ENCODE data around the gene NIPAL3. TPM values are rescaled to one million over a fixed set of nuclear protein-coding genes. Genes with fewer than 3 reads are reported as not detected.
"Not testable (repeated sequence)": the region's sequence is repeated elsewhere in the genome, so short reads cannot be mapped to it uniquely, and the experiment has no call there.

NIPAL3 gene
- total RNA-seq, 1 donor from 2014 or later: 26.3 TPM

DNA sequence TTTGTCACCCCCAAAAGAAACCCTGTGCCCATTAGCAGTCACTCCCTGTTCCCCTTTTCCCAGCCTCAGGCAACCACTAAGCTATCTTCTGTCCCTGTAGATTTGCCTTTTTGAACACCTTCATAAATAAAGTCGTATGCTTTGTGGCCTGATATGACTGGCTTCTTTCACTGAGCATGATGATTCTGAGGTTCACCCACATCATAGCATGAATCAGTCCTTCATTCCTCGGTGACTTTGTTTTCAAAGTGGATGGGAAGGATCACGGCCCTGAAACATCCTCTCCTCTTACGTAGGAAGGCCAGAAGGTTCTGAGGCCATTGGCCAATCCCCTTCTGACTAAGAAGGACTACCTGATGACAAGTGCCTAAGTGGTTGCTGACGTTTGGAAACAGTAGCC, 39.1 kb downstream of the NIPAL3 start:
- no peak for DNase-seq (ENCODE audit: extremely low read depth, low read depth, low spot score)

DNA sequence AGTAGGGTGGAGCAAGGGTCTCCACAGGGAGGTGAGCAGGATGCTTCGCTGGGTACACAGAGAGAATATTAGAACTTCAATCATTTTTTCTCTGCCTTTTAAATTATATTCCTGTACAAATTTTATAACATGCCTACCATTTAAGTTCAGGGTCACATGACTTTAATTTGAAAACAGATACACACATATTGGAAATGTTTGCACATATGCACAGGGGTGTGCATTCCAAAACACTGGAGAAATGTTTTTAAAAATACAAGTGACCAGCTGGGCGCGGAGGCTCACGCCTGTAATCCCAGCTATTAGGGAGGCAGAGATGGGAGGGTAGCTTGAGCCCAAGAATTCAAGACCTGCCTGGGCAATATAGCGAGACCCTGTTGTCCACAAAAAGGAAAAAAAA, 39.7 kb downstream of the NIPAL3 start:
- DNase-seq (ENCODE audit: extremely low read depth, low read depth, low spot score): no peak

DNA sequence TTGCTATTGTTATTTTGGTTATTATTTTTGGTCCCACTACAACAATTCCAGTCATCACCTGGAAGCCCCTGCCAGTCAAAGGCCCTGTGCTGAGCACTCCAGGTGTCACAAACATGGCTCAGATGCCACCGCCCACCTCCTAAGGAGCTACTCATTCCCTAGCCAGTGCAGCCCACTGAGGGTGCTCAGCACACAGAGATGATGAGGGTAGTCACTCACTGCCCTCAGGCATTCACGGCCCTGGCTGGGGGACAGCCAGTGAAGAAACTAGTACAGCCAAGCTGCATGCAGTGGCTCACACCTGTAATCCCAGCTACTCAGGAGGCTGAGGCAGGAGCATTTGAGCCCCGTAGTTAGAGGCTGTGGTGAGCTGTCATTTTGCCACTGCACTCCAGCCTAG, 42.3 kb downstream of the NIPAL3 start:
- DNase-seq (ENCODE audit: extremely low read depth, low read depth, low spot score): no peak

DNA sequence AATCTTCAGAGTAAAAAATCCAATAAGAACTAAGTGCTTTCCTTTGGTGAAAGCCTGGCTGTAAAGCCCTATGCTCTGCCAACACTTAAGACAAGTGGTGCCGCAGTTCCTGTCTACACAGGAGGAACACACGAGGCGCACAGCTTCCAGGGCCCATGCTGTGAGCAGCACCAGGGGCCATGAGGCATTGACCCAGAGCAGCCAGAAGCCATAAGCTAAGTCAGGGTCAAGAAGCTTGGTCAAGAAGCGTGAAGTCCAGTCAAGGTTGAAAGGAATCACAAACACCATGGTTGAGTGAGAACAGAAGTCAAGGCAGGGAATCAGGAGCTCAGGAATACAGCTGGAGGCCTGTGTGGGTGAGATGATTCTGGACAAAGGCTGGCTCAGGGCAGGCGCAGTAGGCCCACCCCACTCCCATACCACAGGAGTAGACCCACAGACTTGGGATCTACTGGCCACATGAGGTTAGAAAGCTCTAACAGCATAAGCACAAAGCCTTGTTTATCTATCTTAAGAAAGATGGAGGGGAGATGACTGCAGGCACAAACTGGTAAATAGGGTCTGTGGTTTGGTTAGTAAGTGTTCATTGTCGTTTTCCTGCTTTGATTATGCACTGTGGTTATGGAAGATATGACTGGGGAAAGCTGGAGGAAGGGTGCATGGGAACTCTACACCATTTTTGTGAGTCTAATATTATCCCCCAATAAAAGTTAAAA, 44.1 kb downstream of the NIPAL3 start:
- no peak for DNase-seq (ENCODE audit: extremely low read depth, low read depth, low spot score)

DNA sequence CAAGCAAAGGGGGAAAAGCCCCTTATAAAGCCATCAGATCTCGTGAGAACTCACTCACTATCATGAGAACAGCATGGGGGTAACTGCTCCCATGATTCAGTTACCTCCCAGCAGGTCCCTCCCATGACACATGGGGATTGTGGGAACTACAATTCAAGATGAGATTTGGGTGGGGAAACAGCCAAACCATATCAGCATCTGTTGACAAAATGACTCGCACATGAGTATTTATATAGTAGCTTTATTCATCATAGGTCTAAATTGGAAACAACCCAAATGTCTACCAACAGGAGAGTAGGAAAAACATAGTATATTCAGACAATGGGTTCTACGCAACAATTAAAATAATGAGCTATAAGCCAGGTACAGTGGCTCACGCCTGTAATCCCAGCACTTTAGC, 46.5 kb downstream of the NIPAL3 start:
- DNase-seq (ENCODE audit: extremely low read depth, low read depth, low spot score): not testable (repeated sequence)

DNA sequence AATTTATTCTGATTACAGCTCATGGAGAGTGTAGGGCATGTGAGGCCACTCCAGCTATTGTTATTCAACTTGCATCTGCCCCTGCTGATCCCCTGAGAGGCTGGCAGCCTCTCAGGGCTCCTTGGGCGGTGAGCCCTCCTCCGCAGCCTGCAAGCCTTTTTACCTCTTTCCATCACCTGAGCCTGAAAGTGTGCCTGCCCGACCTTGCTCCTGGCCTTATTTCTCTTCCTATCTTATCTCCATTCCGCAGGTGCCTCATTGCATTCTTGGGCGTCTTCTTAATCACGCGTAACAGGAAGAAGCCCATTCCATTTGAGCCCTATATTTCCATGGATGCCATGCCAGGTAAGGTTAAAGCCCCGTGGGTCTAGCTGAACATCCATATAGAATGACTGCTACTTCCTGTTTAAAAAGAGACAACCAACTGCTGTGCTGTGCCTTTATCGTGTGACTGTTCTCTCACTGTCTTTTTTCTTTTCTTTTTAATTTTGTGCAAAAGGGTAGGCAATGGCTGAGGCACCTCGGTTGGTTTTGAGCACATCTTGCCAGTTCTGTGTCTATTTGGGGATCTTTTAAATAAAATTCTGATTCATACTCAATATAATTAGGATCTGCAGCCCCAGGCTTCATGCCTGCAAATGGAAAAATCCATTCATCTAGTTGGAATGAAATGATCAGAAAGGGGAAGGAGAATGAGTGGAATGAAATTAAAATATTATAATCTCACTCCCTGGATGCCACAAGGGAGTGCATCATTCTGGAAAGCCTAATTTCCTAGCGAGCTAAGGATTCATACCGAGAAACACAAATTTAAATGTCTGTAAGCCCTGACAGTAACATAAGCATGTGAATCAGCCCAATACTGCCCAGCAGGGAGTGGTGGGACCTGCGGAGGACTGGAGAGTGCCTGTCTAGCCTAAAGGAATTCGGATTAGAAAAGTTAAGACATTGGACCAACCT, 48.5 kb downstream of the NIPAL3 start:
- DNase-seq (ENCODE audit: extremely low read depth, low read depth, low spot score): no peak

DNA sequence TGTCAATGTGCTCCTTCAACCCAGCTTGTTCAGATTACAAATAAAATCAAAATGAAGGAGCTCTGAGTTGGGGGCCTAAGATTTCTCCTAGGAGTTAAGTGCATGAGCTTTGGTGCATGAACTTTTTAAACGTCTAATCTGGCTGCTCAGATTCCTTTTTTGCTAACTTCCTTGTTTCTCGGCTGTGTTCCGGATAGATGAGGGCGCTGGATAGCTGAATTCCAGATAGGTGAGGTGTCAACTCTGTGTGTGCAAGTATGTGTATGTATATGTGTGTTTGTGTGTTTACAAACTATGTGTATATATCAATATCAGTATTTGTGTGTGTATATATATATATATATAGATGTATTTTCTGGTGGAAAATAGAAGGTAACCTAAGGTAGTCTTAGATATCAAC, 49.5 kb downstream of the NIPAL3 start:
- no peak for DNase-seq (ENCODE audit: extremely low read depth, low read depth, low spot score)

DNA sequence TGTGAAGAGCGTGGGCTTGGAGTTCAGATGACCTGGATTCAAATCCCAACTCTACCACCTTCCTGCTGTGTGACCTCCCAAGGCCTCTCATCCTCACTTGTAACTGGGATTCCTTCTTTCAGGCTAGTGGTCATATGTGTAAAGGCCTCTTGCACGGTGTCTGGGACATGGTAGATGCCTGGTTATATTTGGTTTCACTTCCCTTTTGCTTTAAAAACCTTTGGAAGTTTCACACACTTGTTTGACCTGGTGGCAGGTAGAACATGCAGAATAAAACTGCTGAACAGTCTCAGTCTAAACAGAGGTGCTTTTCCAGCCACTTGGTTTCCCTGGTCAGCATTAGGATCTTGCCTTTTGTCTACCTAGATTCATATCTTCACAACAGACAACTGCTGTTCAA, 50.0 kb downstream of the NIPAL3 start:
- DNase-seq (ENCODE audit: extremely low read depth, low read depth, low spot score): no peak

DNA sequence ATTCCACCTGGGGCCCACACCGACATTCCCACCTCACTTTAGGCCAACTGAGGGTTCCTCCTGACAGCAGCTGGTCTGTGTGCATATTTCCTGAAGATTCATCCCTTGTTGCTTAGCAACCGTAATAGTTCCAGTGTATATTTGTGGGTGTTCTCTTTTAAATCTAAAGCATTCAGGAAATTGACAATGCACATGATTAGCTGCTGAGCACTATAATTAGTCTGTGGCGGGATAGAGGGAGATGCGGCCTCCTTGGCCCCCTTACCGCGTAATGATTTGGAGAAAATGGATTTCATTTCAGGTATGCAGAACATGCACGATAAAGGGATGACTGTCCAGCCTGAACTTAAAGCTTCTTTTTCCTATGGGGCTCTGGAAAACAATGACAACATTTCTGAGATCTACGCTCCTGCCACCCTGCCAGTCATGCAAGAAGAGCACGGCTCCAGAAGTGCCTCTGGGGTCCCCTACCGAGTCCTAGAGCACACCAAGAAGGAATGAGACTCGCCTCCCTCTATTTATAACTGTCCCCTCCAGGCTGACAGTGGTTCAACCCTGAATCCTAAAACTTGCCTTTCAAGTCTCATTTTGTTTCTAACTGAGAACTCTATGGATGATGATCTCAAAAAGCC, 53.2 kb downstream of the NIPAL3 start:
- no peak for DNase-seq (ENCODE audit: extremely low read depth, low read depth, low spot score)

DNA sequence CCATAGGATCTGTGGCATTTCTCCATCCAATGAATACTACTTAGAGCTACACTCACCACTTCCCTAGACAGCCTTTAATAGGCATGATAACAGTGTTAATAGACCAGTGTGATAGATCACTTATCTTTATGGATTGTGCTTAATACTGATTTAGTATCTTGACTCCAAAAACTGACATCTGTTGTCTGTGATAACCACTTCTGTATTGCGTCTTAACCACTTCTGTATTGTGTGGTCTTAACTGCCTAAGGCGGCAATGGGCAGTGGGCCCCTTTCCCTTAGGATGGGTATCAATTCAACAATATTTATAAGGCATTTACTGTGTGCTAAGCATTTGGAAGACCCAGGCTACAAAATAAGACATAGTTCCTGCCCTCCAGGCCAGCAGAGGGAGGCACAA, 55.0 kb downstream of the NIPAL3 start:
- no peak for DNase-seq (ENCODE audit: extremely low read depth, low read depth, low spot score)

DNA sequence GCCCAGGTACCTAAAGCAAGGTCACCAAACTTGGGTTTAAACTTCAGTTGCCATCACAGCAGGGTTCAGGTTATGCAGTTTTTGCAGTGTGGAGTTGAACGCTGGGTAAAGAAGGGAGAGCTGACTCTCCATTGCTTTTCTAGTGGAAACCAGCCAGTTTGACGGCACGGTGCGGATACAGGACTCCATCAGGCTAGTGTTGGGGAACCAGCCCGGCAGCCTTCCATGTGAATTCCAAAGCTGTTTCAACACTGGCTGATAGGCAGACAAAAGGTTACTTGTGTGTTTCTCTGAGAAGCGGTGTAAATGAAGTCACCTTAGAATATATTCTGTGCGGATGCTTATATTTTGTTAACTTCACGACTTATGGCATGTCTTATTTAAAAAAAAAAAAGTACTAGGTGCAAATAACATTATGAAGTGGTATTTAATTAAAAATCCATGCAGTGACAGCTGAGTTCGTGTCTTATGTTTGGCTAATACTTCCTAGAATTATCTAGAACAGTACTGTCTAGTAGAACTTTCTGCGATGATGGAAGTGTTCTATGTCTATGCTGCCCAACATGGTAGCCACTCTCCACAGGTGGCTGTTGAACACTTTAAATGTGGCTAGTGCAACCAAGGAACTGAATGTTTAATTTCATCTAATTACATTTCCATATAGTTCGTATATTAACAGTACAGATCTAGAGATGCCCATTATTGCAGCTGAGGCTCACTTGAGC, 57.1 kb downstream of the NIPAL3 start:
- DNase-seq (ENCODE audit: extremely low read depth, low read depth, low spot score): no peak

DNA sequence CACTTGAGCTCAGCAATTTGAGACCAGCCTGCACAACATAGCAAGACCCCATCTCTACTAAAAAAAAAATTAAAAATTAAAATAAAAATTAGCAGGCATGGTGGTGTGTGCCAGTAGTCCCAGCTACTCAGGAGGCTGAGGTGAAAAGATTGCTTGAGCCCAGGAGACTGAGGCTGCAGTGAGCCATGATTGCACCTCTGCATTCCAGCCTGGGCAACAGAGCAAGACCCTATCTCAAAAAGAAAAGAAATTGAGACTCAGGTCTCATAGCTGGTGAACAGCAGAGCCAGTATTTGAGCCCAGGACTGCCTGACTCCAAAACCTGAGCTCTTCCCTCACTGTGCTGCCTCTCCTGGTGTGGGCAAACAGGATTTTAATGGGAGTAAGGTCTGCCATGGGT, 58.6 kb downstream of the NIPAL3 start:
- DNase-seq (ENCODE audit: extremely low read depth, low read depth, low spot score): no peak

DNA sequence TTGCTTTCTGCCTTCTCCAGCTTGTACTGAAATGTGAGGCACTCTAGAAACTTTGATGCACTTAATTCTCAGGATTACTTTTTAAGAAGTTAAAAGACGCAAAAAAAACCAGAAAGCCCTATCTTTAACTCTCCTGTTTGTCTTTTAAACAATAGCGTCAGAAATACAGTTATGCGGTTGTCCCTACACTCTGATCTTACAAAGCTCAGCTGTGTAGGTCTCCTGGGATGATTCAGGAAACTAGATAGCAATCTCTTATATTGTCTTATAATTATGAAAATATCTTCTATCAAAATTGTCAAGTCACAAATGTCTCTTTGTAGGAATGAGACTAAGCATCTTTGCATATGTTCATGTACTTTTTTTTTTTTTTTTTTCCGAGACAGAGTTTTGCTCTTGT, 60.1 kb downstream of the NIPAL3 start:
- DNase-seq (ENCODE audit: extremely low read depth, low read depth, low spot score): no peak

DNA sequence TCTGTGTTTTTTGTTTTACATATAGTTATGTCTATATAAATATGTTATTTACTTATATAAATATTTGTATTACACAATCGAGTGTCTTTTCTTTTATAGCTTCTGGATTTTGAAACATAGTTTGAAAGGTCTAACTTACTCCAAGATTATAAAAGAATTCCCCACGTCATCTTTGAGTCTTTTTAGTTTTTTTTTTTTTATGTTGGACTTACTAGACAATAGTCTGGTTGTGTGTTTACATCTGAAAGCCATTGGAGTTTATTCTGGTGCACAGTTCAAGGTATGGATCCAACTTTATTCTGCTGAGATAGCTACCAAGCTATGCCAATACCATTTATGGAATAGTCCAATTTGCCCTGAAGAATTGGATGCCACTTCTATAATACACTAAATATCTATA, 61.0 kb downstream of the NIPAL3 start:
- no peak for DNase-seq (ENCODE audit: extremely low read depth, low read depth, low spot score)

DNA sequence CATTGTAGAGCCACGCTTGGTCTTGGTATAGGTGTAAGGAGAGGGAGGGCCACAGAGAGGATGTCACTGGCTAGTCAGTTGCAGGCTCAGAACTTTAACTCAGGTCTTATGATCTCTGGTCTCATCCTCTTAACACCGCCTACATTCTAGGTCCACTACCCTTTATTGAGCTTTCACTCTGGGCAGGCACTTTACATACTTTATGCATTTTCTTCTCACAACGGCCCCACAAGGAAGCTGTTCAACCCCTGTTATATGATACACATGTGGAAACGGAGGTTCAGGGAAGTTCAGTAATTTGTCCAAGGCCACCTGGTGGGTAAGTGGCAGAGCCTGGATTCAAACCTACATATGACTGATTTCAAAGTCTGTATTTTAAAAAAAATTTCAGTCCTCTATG, 61.7 kb downstream of the NIPAL3 start:
- no peak for DNase-seq (ENCODE audit: extremely low read depth, low read depth, low spot score)

DNA sequence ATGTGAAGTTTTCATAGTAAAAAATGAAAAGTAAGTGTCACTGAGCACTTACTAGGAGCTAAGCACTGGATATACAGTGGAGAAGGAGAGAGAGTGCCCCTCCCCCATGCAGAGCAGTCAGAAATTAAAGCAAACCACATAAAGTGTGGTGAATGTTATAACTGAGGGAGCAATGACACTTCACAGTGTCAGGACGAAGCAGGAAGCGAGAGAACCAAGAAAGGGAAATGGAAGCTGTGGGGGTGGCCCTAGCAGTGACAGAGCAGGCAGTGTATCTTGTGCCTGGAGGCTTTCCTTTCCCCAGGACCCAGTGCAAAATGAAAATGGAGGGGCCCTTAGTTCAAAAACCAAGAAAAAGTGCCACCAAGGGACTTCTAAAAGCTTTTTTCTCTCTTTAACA, 65.5 kb downstream of the NIPAL3 start:
- no peak for DNase-seq (ENCODE audit: extremely low read depth, low read depth, low spot score)

DNA sequence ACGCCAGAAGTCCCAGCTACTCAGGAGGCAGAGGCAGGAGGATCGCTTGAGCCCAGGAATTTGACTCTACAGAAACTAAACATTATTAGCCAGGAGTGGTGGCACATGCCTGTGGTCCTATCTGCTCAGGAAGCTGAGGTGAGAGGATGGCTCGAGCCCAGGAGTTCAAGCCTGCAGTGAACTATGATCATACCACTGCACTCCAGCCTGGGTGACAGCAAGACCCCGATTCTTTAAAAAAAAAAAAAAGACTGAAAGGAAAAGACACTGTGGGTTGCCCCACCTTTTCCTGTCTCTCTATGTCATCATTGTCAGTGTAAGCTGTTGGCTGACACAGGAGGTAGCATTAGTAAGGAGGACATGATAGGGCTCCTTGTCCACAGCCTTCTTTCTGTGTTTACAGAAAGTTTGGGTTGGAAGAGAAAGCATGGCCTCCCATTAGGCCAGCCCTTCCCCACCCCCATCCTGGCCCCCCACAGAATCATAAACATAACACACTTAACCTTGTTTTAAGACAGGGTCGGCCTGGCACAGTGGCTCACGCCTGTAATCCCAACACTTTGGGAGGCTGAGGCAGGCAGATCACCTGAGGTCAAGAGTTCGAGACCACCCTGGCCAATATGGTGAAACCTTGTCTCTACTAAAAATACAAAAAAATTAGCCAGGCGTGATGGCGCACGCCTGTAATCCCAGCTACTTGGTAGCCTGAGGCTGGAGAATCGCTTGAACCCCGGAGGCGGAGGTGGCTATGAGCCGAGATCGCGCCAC, 66.4 kb downstream of the NIPAL3 start:
- DNase-seq (ENCODE audit: extremely low read depth, low read depth, low spot score): no peak

DNA sequence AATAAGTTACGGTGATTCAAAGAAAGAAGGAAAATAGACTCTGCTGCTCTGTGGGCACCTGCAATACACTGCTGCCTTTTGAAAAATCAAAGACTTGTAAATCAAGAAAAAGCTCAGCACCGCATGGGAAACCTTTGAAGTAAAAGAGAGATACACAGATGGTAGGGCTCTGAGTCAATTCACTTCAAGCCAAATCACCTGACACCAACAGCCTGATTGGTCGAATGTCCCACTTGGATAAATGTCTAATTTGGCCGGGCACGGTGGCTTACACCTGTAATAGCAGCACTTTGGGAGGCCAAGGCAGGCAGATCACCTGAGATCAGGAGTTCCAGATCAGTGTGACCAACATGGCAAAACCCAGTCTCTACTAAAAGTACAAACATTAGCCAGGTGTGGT, 67.8 kb downstream of the NIPAL3 start:
- no peak for DNase-seq (ENCODE audit: extremely low read depth, low read depth, low spot score)

DNA sequence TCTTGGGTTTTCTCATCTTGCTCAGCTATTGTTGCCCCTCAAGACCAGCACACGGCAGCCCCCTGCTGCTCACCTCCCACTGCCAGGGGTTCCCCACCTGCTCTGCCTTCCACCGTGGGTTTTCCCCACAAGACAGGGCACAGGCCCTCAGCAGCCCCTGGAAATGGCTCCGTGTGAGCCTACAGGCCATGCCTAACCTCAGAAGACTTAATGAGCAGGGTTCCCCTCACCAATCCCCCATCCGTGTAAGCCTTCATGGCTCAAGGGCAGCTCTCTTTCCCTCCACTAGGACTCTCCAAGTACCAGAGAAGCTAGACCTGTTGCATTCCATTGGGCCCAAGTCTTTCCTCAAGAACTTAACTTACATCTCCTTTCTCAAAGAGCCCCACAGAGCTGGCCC, 68.6 kb downstream of the NIPAL3 start:
- DNase-seq (ENCODE audit: extremely low read depth, low read depth, low spot score): no peak

DNA sequence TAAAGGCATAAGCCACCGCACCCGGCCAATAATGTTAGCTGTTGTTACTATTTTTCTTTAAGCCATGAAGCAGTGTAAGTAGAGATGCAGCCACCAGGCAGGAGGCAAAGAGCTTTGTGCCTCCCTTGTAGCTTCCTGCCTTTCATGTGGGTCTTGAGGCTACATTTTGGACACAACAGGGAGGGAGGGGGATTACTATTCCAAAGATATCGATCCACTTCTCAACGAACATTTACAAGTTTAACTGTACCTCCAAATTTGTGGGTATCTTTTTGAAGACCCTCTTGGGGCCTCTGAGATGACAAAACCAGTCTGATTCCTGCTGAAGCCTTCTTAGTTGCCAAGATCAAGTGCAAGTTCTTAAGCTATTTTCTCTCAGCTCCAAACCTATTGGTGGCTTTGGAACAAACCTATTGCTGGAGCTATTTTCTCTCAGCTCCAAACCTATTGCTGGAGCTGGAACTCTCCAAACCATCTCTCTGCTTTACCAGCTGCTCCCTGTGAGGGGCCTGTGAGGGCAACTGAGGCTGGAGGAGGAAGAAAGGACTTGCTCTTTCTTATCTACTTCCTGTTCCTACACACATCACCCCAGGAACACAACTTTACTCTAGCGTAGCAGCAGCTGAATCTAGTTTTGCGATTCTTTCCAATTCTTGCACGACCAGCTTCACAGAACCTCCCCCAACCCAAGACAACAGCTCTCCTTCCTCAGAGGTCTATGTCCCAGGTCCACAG, 70.9 kb downstream of the NIPAL3 start:
- DNase-seq (ENCODE audit: extremely low read depth, low read depth, low spot score): no peak

Measured in glomerular endothelial cell (primary cell).